Large intestine (tissue), 3 donors: Measurements from ENCODE around the gene KMT2C. TPM values are rescaled to one million over a fixed set of nuclear protein-coding genes. Genes with fewer than 3 reads are reported as not detected.

ENCODE experiments used
- DNase-seq, 2 donors: peaks; one replicate each; pipeline versions ENCODE4 v3.0.0 to v3.0.0-alpha.2; 2013
- H3K27ac ChIP-seq: one replicate; pipeline ENCODE4 v1.5.1; 2013; ENCODE audit warnings: low read length
- H3K27me3 ChIP-seq: 2 replicates; pipeline ENCODE4 v1.6.1; 2013; ENCODE audit warnings: low read length; ENCODE audit not compliant: control insufficient read depth, insufficient read depth
- H3K36me3 ChIP-seq: 2 replicates; pipeline ENCODE4 v1.6.1; 2013; ENCODE audit warnings: low read length; ENCODE audit not compliant: control insufficient read depth, insufficient read depth
- H3K4me1 ChIP-seq: one replicate; pipeline ENCODE4 v1.6.1; 2013; ENCODE audit warnings: low read length; ENCODE audit not compliant: control insufficient read depth, insufficient read depth
- H3K4me3 ChIP-seq: one replicate; pipeline ENCODE4 v1.5.1; 2013; ENCODE audit warnings: low read length
- H3K9me3 ChIP-seq: one replicate; pipeline ENCODE4 v1.6.1; 2013; ENCODE audit warnings: mild to moderate bottlenecking, low read depth, low read length, moderate library complexity; ENCODE audit not compliant: control insufficient read depth
- WGBS: methylation state at CpG from one replicate; pipeline ENCODE4 v1.1.5; 2013; ENCODE audit warnings: low lambda C conversion rate; ENCODE audit not compliant: insufficient coverage; 5-methylcytosine and 5-hydroxymethylcytosine counted together
- polyA plus RNA-seq: library from polyadenylated mRNA; unstranded; fragments of 120-200 nt; gene quantifications from one replicate; pipeline ENCODE4 v1.2.1, GENCODE V29; 2013

Gene KMT2C
- polyA plus RNA-seq, 1 donor = 34.1 TPM

GRCh38 chr7:152131981-152132494 lies 303.8 kb downstream of the KMT2C start:
- Histone ChIP-seq H3K27ac (no peak overlapping the region), H3K36me3 (peaks cover 70% of the 10 kb centered on the region)
- WGBS = no CpG with 5 or more reads among the region's 12 CpGs

GRCh38 chr7:152130658-152131590 lies 304.9 kb downstream of the KMT2C start:
- DNase-seq = no peak
- no peak overlapping the region for H3K4me3 ChIP-seq
- H3K9me3 ChIP-seq = peaks cover 17% of the 10 kb centered on the region
- H3K27me3 ChIP-seq = no peaks in the 10 kb centered on the region
- 100% methylated on average over 2 of the region's 37 CpGs for WGBS
- H3K27ac ChIP-seq = no peak overlapping the region
- H3K4me1 ChIP-seq = no peaks in the 10 kb centered on the region
- peaks cover 69% of the 10 kb centered on the region for H3K36me3 ChIP-seq

More at GRCh38 chr7:152131981-152132494, 303.8 kb downstream of the KMT2C start:
- no peaks in the 10 kb centered on the region for H3K27me3 ChIP-seq
- H3K4me3 ChIP-seq = no peak overlapping the region
- peaks cover 17% of the 10 kb centered on the region for H3K9me3 ChIP-seq
- no peak for DNase-seq
- no peaks in the 10 kb centered on the region for H3K4me1 ChIP-seq

- WGBS = 96% methylated on average over 6 of the region's 7 CpGs
- Histone ChIP-seq H3K4me1 (no peaks in the 10 kb centered on the region), H3K36me3 (peaks cover 76% of the 10 kb centered on the region), H3K27ac (no peak overlapping the region), H3K4me3 (no peak overlapping the region), H3K9me3 (peaks cover 17% of the 10 kb centered on the region), H3K27me3 (no peaks in the 10 kb centered on the region)
- DNase-seq = no peak
Measured at GRCh38 chr7:152129682-152130081, 306.1 kb downstream of the KMT2C start.

- Histone ChIP-seq H3K9me3 (peaks cover 17% of the 10 kb centered on the region), H3K4me3 (no peak overlapping the region), H3K4me1 (no peaks in the 10 kb centered on the region), H3K36me3 (peaks cover 80% of the 10 kb centered on the region), H3K27ac (no peak overlapping the region), H3K27me3 (no peaks in the 10 kb centered on the region)
- no CpG with 5 or more reads among the region's 60 CpGs for WGBS
- DNase-seq = no peak
Measured at GRCh38 chr7:152128741-152129461, 306.9 kb downstream of the KMT2C start.

GRCh38 chr7:152128252-152128651 lies 307.6 kb downstream of the KMT2C start:
- Histone ChIP-seq H3K27ac (no peak overlapping the region), H3K9me3 (peaks cover 17% of the 10 kb centered on the region), H3K4me1 (no peaks in the 10 kb centered on the region), H3K36me3 (peaks cover 79% of the 10 kb centered on the region), H3K4me3 (no peak overlapping the region), H3K27me3 (no peaks in the 10 kb centered on the region)
- no peak for DNase-seq
- WGBS = no CpG with 5 or more reads among the region's 20 CpGs

- DNase-seq = no peak
- H3K4me3 ChIP-seq = no peak overlapping the region
- no peak overlapping the region for H3K27ac ChIP-seq
- H3K27me3 ChIP-seq = no peaks in the 10 kb centered on the region
- peaks cover 76% of the 10 kb centered on the region for H3K36me3 ChIP-seq
- WGBS = 100% methylated on average over 1 of the region's 19 CpGs
- H3K4me1 ChIP-seq = no peaks in the 10 kb centered on the region
- peaks cover 17% of the 10 kb centered on the region for H3K9me3 ChIP-seq
Measured at GRCh38 chr7:152127229-152127628, 308.6 kb downstream of the KMT2C start.

- Histone ChIP-seq H3K27ac (no peak overlapping the region), H3K27me3 (no peaks in the 10 kb centered on the region), H3K4me3 (no peak overlapping the region), H3K36me3 (peaks cover 73% of the 10 kb centered on the region), H3K9me3 (peaks cover 17% of the 10 kb centered on the region), H3K4me1 (no peaks in the 10 kb centered on the region)
- WGBS = no CpG with 5 or more reads among the region's 7 CpGs
- no peak for DNase-seq
Measured at GRCh38 chr7:152126741-152127140, 309.1 kb downstream of the KMT2C start.

- H3K36me3 ChIP-seq = peaks cover 76% of the 10 kb centered on the region
- H3K4me1 ChIP-seq = no peaks in the 10 kb centered on the region
Measured at GRCh38 chr7:152122540-152122939, 313.3 kb downstream of the KMT2C start.

GRCh38 chr7:152121432-152121831 lies 314.4 kb downstream of the KMT2C start:
- Histone ChIP-seq H3K36me3 (peaks cover 71% of the 10 kb centered on the region), H3K4me1 (no peaks in the 10 kb centered on the region), H3K27me3 (no peaks in the 10 kb centered on the region), H3K27ac (no peak overlapping the region), H3K4me3 (no peak overlapping the region), H3K9me3 (no peaks in the 10 kb centered on the region)
- WGBS = no CpG with 5 or more reads among the region's 9 CpGs
- DNase-seq = no peak

More at GRCh38 chr7:152122540-152122939, 313.3 kb downstream of the KMT2C start:
- Histone ChIP-seq H3K9me3 (peaks cover 4% of the 10 kb centered on the region), H3K4me3 (no peak overlapping the region), H3K27ac (no peak overlapping the region), H3K27me3 (no peaks in the 10 kb centered on the region)
- DNase-seq = no peak
- WGBS = no CpG with 5 or more reads among the region's 1 CpG

- H3K9me3 ChIP-seq = no peaks in the 10 kb centered on the region
- H3K4me3 ChIP-seq = no peak overlapping the region
- WGBS = 100% methylated on average over 5 of the region's 7 CpGs
- no peaks in the 10 kb centered on the region for H3K4me1 ChIP-seq
- no peak overlapping the region for H3K27ac ChIP-seq
- no peaks in the 10 kb centered on the region for H3K27me3 ChIP-seq
- H3K36me3 ChIP-seq = peaks cover 70% of the 10 kb centered on the region
- DNase-seq = no peak
Measured at GRCh38 chr7:152120776-152121175, 315.0 kb downstream of the KMT2C start.
